K562 (cell line): ENCODE data around the gene EPN2. TPM values are rescaled to one million over a fixed set of nuclear protein-coding genes. Genes with fewer than 3 reads are reported as not detected.

Experiments
- ATF2 ChIP-seq: sonication (generic); formaldehyde crosslinking; IDR thresholded peaks from 2 replicates; pipeline ENCODE4 v1.8.1; 2022; ENCODE audit warnings: missing genetic modification reagents
- CBFA2T2 ChIP-seq: fragments of 450-650 bp; conservative IDR thresholded peaks from 2 replicates; pipeline ENCODE4 v1.6.1; 2017; ENCODE audit warnings: mild to moderate bottlenecking
- CTCFL ChIP-seq: IDR thresholded peaks from 2 replicates; pipeline ENCODE4 v1.6.1; 2011; ENCODE audit warnings: borderline replicate concordance, low read depth, mild to moderate bottlenecking, moderate library complexity, low read length; ENCODE audit not compliant: insufficient read depth, poor library complexity, severe bottlenecking
- EZH2 ChIP-seq: IDR thresholded peaks from 2 replicates; pipeline ENCODE4 v1.6.1; 2012; ENCODE audit warnings: low read depth, mild to moderate bottlenecking, inconsistent platforms, low read length, borderline replicate concordance
- IFI16 ChIP-seq: fragments of 250-450 bp; sonication (Bioruptor Pico); IDR thresholded peaks from 2 replicates; pipeline ENCODE4 v2.1.2; 2022; ENCODE audit warnings: mild to moderate bottlenecking, inconsistent platforms
- MAFG ChIP-seq: fragments of 450-650 bp; conservative IDR thresholded peaks from 2 replicates; pipeline ENCODE4 v1.6.1; 2016; ENCODE audit warnings: missing genetic modification characterization, missing compliant biosample characterization
- NFXL1 ChIP-seq: fragments of 450-650 bp; formaldehyde crosslinking; IDR thresholded peaks from 2 replicates; pipeline ENCODE4 v1.4.0; 2021; ENCODE audit warnings: mild to moderate bottlenecking
- NR2C2 ChIP-seq, 2 experiments: fragments of 200-800 bp in 1 of 2; sonication (Bioruptor generic) in 1 of 2; sonication (generic) in 1 of 2; formaldehyde crosslinking in 1 of 2; IDR thresholded peaks; 2 replicates each; pipeline versions ENCODE4 v1.6.1 to v1.8.0; 2016 to 2022; ENCODE audit warnings: mild to moderate bottlenecking in 1 of 2, missing compliant biosample characterization in 1 of 2, missing genetic modification characterization in 1 of 2, missing genetic modification reagents in 1 of 2
- RHOXF2B ChIP-seq: fragments of 250-450 bp; sonication (Bioruptor Pico); conservative IDR thresholded peaks from 2 replicates; pipeline ENCODE4 v1.5.1; 2021
- SMARCA4 ChIP-seq: fragments of 450-650 bp; IDR thresholded peaks from 2 replicates; pipeline ENCODE4 v1.6.1; 2016
- SUPT5H ChIP-seq: fragments of 450-650 bp; IDR thresholded peaks from 2 replicates; pipeline ENCODE4 v1.6.1; 2016
- U2AF2 ChIP-seq: fragments of 200-400 bp; formaldehyde crosslinking; optimal IDR thresholded peaks from 2 replicates; pipeline ENCODE3; 2017; ENCODE audit warnings: low read depth, mild to moderate bottlenecking, low read length
- ZNF512 ChIP-seq: IDR thresholded peaks from 2 replicates; pipeline ENCODE4 v1.6.1; 2016; ENCODE audit warnings: missing genetic modification characterization, missing compliant biosample characterization
- polyA plus RNA-seq, 8 experiments: library from polyadenylated mRNA; depleted of rRNA in 4 of 8; stranded (reverse) in 5 of 8; unstranded in 3 of 8; fragments of >200 nt; fragmentation: Nextera tagmentation in 2 of 8; fragmentation: Illumina TruSeq in 1 of 8; extraction: Ambion mirVana in 2 of 8; extraction: Trizol in 1 of 8; gene quantifications; 2 replicates each; pipeline versions ENCODE4 v1.2.1 to v1.2.3, GENCODE V29; 2011 to 2014; ENCODE audit warnings: inconsistent platforms in 1 of 8, missing spikeins in 1 of 8
- total RNA-seq, 7 experiments: library from RNA; depleted of rRNA in 6 of 7; stranded (reverse); fragments of >200 nt in 6 of 7; fragmentation: Illumina TruSeq in 2 of 7; extraction: Trizol in 2 of 7; gene quantifications; 2 replicates each; pipeline versions ENCODE4 v1.2.1 to v1.2.3, GENCODE V29; 2011 to 2021; ENCODE audit warnings: low replicate concordance in 1 of 7
- TF ChIP-seq, protein P1 (sequence below): fragments of 450-650 bp; IDR thresholded peaks from 2 replicates; pipeline ENCODE4 v1.6.1; 2018; ENCODE audit warnings: mild to moderate bottlenecking, low read depth; ENCODE audit not compliant: partially characterized antibody
- TF ChIP-seq, protein P2 (sequence below), 2 experiments: fragments of 450-650 bp; conservative IDR thresholded peaks; 2 replicates each; pipeline ENCODE4 v1.6.1; 2017; ENCODE audit warnings: mild to moderate bottlenecking in 2 of 2, moderate library complexity in 2 of 2

The EPN2 gene
- total and polyA plus RNA-seq, 9 of the 15 experiments (the other 6 are each of a cell fraction or from before 2014, with no cell fraction given), result 1.0 to 12.9 (median 8.9) TPM

DNA sequence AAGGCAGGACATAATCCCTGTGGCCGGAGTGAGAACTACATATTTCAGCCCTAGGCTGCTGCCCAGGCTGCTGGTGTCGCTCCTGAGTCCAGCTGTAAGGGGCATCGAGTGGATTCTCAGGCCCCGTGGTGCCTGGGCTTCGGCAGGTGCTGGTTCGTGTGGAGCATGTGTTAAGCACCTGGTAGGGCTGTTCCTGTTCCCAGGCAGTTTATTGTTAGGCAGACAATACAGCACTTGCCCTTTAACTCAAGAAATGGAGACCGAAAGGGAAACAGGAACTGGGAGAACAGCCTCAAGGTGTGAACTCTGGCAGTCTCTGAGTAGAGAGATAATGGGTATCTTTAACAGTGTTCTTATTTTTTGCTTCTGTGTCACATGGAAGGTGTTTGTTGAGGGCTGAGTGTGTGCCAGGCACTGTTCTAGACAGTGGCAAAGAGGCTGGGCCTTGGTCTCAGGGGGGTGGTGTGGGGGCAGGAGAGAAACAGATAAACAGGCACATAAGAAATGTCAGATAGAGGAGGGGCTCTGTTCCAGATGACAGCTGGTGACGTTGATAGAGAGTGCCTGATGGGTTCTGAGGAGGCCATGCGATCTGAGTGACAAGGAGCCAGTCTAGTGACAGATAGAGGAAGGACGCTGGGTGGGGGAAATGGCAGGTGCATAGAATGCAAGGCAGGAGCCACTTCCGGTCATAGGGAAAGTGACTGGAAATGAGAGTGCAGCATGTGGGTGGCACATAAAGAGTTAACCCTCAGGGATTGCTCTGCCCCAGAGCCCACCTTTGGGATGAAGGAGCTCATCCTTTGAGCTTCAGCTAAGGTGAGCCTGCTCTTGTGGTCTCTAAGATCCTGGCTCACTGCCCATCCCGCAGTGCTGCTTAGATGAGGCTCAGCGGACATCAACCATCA is 33.8 kb downstream of the EPN2 start (continued):
- TF ChIP-seq RHOXF2B (CRISPR knock-in tag) (no peak), MAFG (no peak), ZNF512 (tag) (no peak), ATF2 (no peak), U2AF2 (no peak), SUPT5H (no peak), SMARCA4 (peak; percentile 56; the same call in 1 of the 2 replicates), CBFA2T2 (peak; percentile 90), NFXL1 (CRISPR knock-in tag) (no peak), CTCFL (no peak), IFI16 (CRISPR knock-in tag) (no peak), NR2C2 (CRISPR knock-in tag; IDR thresholded peaks at IDR 0.05) (no peak), NR2C2 (tag; IDR thresholded peaks at IDR 0.05) (no peak), EZH2 (no peak)
- TF ChIP-seq, protein P1, sequence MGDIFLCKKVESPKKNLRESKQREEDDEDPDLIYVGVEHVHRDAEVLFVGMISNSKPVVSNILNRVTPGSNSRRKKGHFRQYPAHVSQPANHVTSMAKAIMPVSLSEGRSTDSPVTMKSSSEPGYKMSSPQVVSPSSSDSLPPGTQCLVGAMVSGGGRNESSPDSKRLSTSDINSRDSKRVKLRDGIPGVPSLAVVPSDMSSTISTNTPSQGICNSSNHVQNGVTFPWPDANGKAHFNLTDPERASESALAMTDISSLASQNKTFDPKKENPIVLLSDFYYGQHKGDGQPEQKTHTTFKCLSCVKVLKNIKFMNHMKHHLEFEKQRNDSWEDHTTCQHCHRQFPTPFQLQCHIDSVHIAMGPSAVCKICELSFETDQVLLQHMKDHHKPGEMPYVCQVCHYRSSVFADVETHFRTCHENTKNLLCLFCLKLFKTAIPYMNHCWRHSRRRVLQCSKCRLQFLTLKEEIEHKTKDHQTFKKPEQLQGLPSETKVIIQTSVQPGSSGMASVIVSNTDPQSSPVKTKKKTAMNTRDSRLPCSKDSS, result no peak
- TF ChIP-seq, protein P2, sequence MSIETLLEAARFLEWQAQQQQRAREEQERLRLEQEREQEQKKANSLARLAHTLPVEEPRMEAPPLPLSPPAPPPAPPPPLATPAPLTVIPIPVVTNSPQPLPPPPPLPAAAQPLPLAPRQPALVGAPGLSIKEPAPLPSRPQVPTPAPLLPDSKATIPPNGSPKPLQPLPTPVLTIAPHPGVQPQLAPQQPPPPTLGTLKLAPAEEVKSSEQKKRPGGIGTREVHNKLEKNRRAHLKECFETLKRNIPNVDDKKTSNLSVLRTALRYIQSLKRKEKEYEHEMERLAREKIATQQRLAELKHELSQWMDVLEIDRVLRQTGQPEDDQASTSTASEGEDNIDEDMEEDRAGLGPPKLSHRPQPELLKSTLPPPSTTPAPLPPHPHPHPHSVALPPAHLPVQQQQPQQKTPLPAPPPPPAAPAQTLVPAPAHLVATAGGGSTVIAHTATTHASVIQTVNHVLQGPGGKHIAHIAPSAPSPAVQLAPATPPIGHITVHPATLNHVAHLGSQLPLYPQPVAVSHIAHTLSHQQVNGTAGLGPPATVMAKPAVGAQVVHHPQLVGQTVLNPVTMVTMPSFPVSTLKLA (conservative IDR thresholded peaks at IDR 0.05), result peak in 1 of 2 experiments; percentile 38; a peak in 1 of 4 replicates
